Left forelimb (tissue), 1 donor: ENCODE measurements around the gene TBC1D16.
A peak's percentile ranks its signal among the peaks of the same experiment; 100 is the strongest.

Experiments used
- DNase-seq: peaks from one replicate; pipeline ENCODE4 v3.0.0-alpha.2; 2018; ENCODE audit warnings: low spot score

Gene TBC1D16

GRCh38 chr17:79987187-79987934 is 48.3 kb downstream of the TBC1D16 start:
- no peak for DNase-seq

GRCh38 chr17:79986411-79987186 is 49.1 kb downstream of the TBC1D16 start:
- DNase-seq: no peak

- DNase-seq: no peak
Measured at GRCh38 chr17:79985943-79986391, 49.7 kb downstream of the TBC1D16 start.

GRCh38 chr17:79985361-79985942 is 50.2 kb downstream of the TBC1D16 start:
- DNase-seq: peak; percentile 45

- DNase-seq: no peak
Measured at GRCh38 chr17:79984877-79985276, 50.8 kb downstream of the TBC1D16 start.

- DNase-seq: no peak
Measured at GRCh38 chr17:79984045-79984840, 51.4 kb downstream of the TBC1D16 start.

GRCh38 chr17:79983456-79983855 is 52.2 kb downstream of the TBC1D16 start:
- peak; percentile 42 for DNase-seq

- DNase-seq: no peak
Measured at GRCh38 chr17:79982986-79983385, 52.7 kb downstream of the TBC1D16 start.

- peak; percentile 56 for DNase-seq
Measured at GRCh38 chr17:79981661-79982101, 54.0 kb downstream of the TBC1D16 start.

GRCh38 chr17:79981090-79981489 is 54.6 kb downstream of the TBC1D16 start:
- no peak for DNase-seq

- no peak for DNase-seq
Measured at GRCh38 chr17:79980246-79981043, 55.2 kb downstream of the TBC1D16 start.

- no peak for DNase-seq
Measured at GRCh38 chr17:79979816-79980215, 55.9 kb downstream of the TBC1D16 start.

- DNase-seq: peak; percentile 54
Measured at GRCh38 chr17:79979221-79979741, 56.4 kb downstream of the TBC1D16 start.

GRCh38 chr17:79978548-79978855 is 57.2 kb downstream of the TBC1D16 start:
- no peak for DNase-seq

- peak; percentile 62 for DNase-seq
Measured at GRCh38 chr17:79977708-79978547, 57.7 kb downstream of the TBC1D16 start.

- DNase-seq: no peak
Measured at GRCh38 chr17:79977161-79977631, 58.5 kb downstream of the TBC1D16 start.

- no peak for DNase-seq
Measured at GRCh38 chr17:79976451-79976850, 59.2 kb downstream of the TBC1D16 start.

GRCh38 chr17:79975498-79976134 is 60.1 kb downstream of the TBC1D16 start:
- DNase-seq: no peak
